HCT116 (cell line): Measurements from ENCODE around the gene ARFGEF3. TPM values are rescaled to one million over a fixed set of nuclear protein-coding genes. Genes with fewer than 3 reads are reported as not detected.

ENCODE experiments used
- ATAC-seq: fragments of 200-7000 bp; cut with Tn5 transposase; 2 replicates; pipeline ENCODE4 v1.9.1; 2020; ENCODE audit warnings: mild to moderate bottlenecking, moderate library complexity
- BruUV-seq: library from RNA; stranded (reverse); fragments of 400-500 nt; replicated peaks from 2 replicates; lab custom pipeline; 2021; lab: Mats Ljungman, UMichigan
- CTCF ChIA-PET: fragments of 300-600 bp; sonication (Branson Sonifier 250); formaldehyde crosslinking; loops from one replicate; lab custom pipeline; 2021; ENCODE audit warnings: antibody characterized with exemption; lab: Charles Lee
- POLR2A ChIA-PET: fragments of 300-600, 350-600 bp; sonication (Branson Sonifier 250); formaldehyde crosslinking; loops from one replicate; lab custom pipeline; 2021; ENCODE audit warnings: antibody characterized with exemption; lab: Charles Lee
- RAD21 ChIA-PET, 2 experiments: fragments of 300-600 bp; sonication (Branson Sonifier 250); formaldehyde crosslinking; loops; one replicate each; lab custom pipeline; 2023; ENCODE audit warnings: low total read pairs in 2 of 2; ENCODE audit not compliant: uncharacterized antibody in 2 of 2, unreplicated experiment in 2 of 2, low non-redundant PET in 1 of 2; lab: Charles Lee
- DNase-seq: peaks from one replicate; pipeline ENCODE4 v3.0.0-alpha.2; 2010; ENCODE audit warnings: low read depth, low spot score
- H2AFZ ChIP-seq: fragments of 200-600 bp; shearing (Covaris generic), sonication (generic); 2 replicates; pipeline ENCODE4 v1.6.1; 2017; ENCODE audit warnings: low read depth, mixed run types, mixed read lengths, antibody characterized with exemption, low read length; ENCODE audit not compliant: poor library complexity, severe bottlenecking
- H3K27ac ChIP-seq: 2 replicates; pipeline ENCODE4 v1.5.1; 2012; ENCODE audit warnings: low read depth, low read length
- H3K27me3 ChIP-seq: fragments of 200-600 bp; sonication (generic); 2 replicates; pipeline ENCODE4 v1.6.1; 2016; ENCODE audit warnings: mixed run types, low read length, mixed read lengths; ENCODE audit not compliant: insufficient read depth
- H3K36me3 ChIP-seq, 2 experiments: fragments of 200-500 bp in 1 of 2; fragments of 200-600 bp in 1 of 2; sonication (Bioruptor generic) in 1 of 2; sonication (generic) in 1 of 2; 2 replicates each; pipeline versions ENCODE4 v1.5.1 to v1.6.1; 2014 to 2016; ENCODE audit warnings: low read length in 2 of 2, inconsistent platforms in 1 of 2, mixed read lengths in 1 of 2, mixed run types in 1 of 2; ENCODE audit not compliant: insufficient read depth in 2 of 2, control insufficient read depth in 1 of 2
- H3K4me1 ChIP-seq, 2 experiments: fragments of 200-600 bp in 1 of 2; sonication (generic) in 1 of 2; 2 replicates each; pipeline versions ENCODE4 v1.5.1 to v1.6.1; 2012 to 2017; ENCODE audit warnings: low read length in 2 of 2, inconsistent platforms in 1 of 2, mild to moderate bottlenecking in 1 of 2, mixed read lengths in 1 of 2, mixed run types in 1 of 2, moderate library complexity in 1 of 2; ENCODE audit not compliant: insufficient read depth in 2 of 2, control insufficient read depth in 1 of 2
- H3K4me2 ChIP-seq: fragments of 200-600 bp; sonication (generic); 2 replicates; pipeline ENCODE4 v1.6.1; 2017; ENCODE audit warnings: mixed run types, low read length, mixed read lengths
- H3K4me3 ChIP-seq, 2 experiments: fragments of 200-600 bp in 1 of 2; sonication (generic) in 1 of 2; replicated peaks in 1 of 2; 2 replicates each; pipeline ENCODE4 v1.5.1; 2011 to 2016; ENCODE audit warnings: low read length in 2 of 2, control low read depth in 1 of 2, low read depth in 1 of 2, mild to moderate bottlenecking in 1 of 2, mixed read lengths in 1 of 2, mixed run types in 1 of 2
- H3K79me2 ChIP-seq: fragments of 200-600 bp; sonication (generic); 2 replicates; pipeline ENCODE4 v1.6.1; 2017; ENCODE audit warnings: mild to moderate bottlenecking, mixed run types, low read length, moderate library complexity, mixed read lengths; ENCODE audit not compliant: insufficient read depth
- H3K9ac ChIP-seq: fragments of 200-600 bp; sonication (generic); 2 replicates; pipeline ENCODE4 v1.6.1; 2016; ENCODE audit warnings: low read length, mixed read lengths
- H3K9me2 ChIP-seq: fragments of 200-600 bp; sonication (generic), shearing (Covaris generic); 2 replicates; pipeline ENCODE4 v1.6.1; 2017; ENCODE audit warnings: mixed run types, mild to moderate bottlenecking, moderate library complexity; ENCODE audit not compliant: insufficient read depth
- H3K9me3 ChIP-seq, 2 experiments: fragments of 200-500 bp in 1 of 2; fragments of 200-600 bp in 1 of 2; sonication (Bioruptor generic) in 1 of 2; sonication (generic) in 1 of 2; 2 replicates each; pipeline ENCODE4 v1.6.1; 2014 to 2017; ENCODE audit warnings: low read length in 2 of 2, mixed read lengths in 2 of 2, inconsistent platforms in 1 of 2, low read depth in 1 of 2, mild to moderate bottlenecking in 1 of 2, mixed run types in 1 of 2, moderate library complexity in 1 of 2; ENCODE audit not compliant: control insufficient read depth in 1 of 2, insufficient read depth in 1 of 2
- H4K20me1 ChIP-seq: fragments of 200-600 bp; sonication (generic), shearing (Covaris generic); 2 replicates; pipeline ENCODE4 v1.6.1; 2017; ENCODE audit warnings: mixed run types, mild to moderate bottlenecking, moderate library complexity; ENCODE audit not compliant: insufficient read depth
- EGR1 ChIP-seq: IDR thresholded peaks from 2 replicates; pipeline ENCODE4 v1.6.1; 2012; ENCODE audit warnings: low read depth
- EZH2 ChIP-seq: fragments of 200-600 bp; sonication (generic); IDR thresholded peaks from 2 replicates; pipeline ENCODE4 v1.6.1; 2017; ENCODE audit warnings: antibody characterized with exemption, mixed run types
- FOSL1 ChIP-seq: IDR thresholded peaks from 2 replicates; pipeline ENCODE4 v1.6.1; 2012; ENCODE audit warnings: low read depth
- JUND ChIP-seq: IDR thresholded peaks from 2 replicates; pipeline ENCODE4 v1.6.1; 2012
- RAD21 ChIP-seq: IDR thresholded peaks from 2 replicates; pipeline ENCODE4 v1.6.1; 2012; ENCODE audit warnings: low read depth, mild to moderate bottlenecking
- REST ChIP-seq: IDR thresholded peaks from 2 replicates; pipeline ENCODE4 v1.6.1; 2012; ENCODE audit warnings: low read depth
- SIN3A ChIP-seq: IDR thresholded peaks from 2 replicates; pipeline ENCODE4 v1.6.1; 2012; ENCODE audit warnings: low read depth
- TCF7L2 ChIP-seq: IDR thresholded peaks from 2 replicates; pipeline ENCODE4 v1.7.0; 2011; ENCODE audit warnings: borderline replicate concordance, inconsistent platforms; ENCODE audit not compliant: insufficient read depth, insufficient read length; ENCODE audit errors: extremely low read depth
- ZBTB33 ChIP-seq: IDR thresholded peaks from 2 replicates; pipeline ENCODE4 v1.6.1; 2011; ENCODE audit warnings: mild to moderate bottlenecking, low read length, moderate library complexity; ENCODE audit not compliant: insufficient replicate concordance; ENCODE audit errors: extremely low read depth
- ZFX ChIP-seq: fragments of 450-650 bp; IDR thresholded peaks from 2 replicates; pipeline ENCODE4 v1.6.1; 2017
- intact Hi-C: fragments of 100-400 bp; cut with micrococcal nuclease; formaldehyde crosslinking; loops from 2 replicates; pipeline ENCODE4 v1.10.0; 2022
- total RNA-seq: library from RNA; stranded (reverse); gene quantifications from one replicate; pipeline ENCODE4 v1.2.1, GENCODE V29; 2021; ENCODE audit not compliant: unreplicated experiment
- TF ChIP-seq, protein P1 (sequence below): IDR thresholded peaks from 2 replicates; pipeline ENCODE4 v1.6.1; 2012

The ARFGEF3 gene
- total RNA-seq, 1 experiment from 2014 or later = 3.8 TPM

DNA sequence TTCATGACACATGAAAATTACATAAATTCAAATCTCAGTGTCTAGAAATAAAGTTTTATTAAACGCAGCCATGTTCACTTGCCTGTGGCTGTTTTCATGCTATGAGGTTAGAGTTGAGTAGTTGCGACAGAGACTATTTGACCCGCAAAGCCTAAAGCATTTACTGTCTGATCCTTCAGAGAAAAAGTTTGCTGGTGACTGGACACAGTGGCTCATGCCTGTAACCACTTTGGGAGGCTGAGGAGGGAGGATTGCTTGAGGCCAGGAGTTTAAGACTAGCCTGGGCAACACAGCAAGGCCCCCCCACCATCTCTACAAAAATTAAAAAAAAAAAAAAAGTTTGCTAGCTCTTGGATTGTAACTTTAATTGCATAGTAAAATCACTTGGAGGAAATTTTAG, 225.2 kb downstream of the ARFGEF3 start:
- POLR2A ChIA-PET = no interaction called here
- Histone ChIP-seq H3K4me1 (peaks cover 0 to 12% of the 10 kb centered on the region in 2 experiments; a peak in 3 of 4 replicates), H3K4me3 (no peak overlapping the region), H3K36me3 (no peaks in the 10 kb centered on the region), H3K27me3 (no peaks in the 10 kb centered on the region), H3K9ac (no peak overlapping the region), H3K9me2 (no peaks in the 10 kb centered on the region), H4K20me1 (no peaks in the 10 kb centered on the region), H3K4me2 (no peak overlapping the region), H2AFZ (no peak overlapping the region), H3K79me2 (no peaks in the 10 kb centered on the region), H3K9me3 (no peaks in the 10 kb centered on the region), H3K27ac (no peak overlapping the region)
- no peak for ATAC-seq
- no peak for TF ChIP-seq JUND
- TF ChIP-seq ZBTB33 = no peak
- no peak for TF ChIP-seq ZFX
- no peak for TF ChIP-seq EZH2
- no peak for TF ChIP-seq REST
- no peak for TF ChIP-seq SIN3A
- TF ChIP-seq FOSL1 = no peak
- TF ChIP-seq, protein P1, sequence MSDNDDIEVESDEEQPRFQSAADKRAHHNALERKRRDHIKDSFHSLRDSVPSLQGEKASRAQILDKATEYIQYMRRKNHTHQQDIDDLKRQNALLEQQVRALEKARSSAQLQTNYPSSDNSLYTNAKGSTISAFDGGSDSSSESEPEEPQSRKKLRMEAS = no peak
- TF ChIP-seq EGR1 = no peak
- TF ChIP-seq TCF7L2 = no peak
- no peak for TF ChIP-seq RAD21
- RAD21 ChIA-PET = no interaction called here
- no peak for DNase-seq
- CTCF ChIA-PET = no interaction called here
- no TSS peak for BruUV-seq
- intact Hi-C loops = no loop called here
